Measurements from ENCODE around the gene TMED5.

- TF ChIP-seq, protein P1, sequence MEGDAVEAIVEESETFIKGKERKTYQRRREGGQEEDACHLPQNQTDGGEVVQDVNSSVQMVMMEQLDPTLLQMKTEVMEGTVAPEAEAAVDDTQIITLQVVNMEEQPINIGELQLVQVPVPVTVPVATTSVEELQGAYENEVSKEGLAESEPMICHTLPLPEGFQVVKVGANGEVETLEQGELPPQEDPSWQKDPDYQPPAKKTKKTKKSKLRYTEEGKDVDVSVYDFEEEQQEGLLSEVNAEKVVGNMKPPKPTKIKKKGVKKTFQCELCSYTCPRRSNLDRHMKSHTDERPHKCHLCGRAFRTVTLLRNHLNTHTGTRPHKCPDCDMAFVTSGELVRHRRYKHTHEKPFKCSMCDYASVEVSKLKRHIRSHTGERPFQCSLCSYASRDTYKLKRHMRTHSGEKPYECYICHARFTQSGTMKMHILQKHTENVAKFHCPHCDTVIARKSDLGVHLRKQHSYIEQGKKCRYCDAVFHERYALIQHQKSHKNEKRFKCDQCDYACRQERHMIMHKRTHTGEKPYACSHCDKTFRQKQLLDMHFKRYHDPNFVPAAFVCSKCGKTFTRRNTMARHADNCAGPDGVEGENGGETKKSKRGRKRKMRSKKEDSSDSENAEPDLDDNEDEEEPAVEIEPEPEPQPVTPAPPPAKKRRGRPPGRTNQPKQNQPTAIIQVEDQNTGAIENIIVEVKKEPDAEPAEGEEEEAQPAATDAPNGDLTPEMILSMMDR (IDR thresholded peaks at IDR 0.05; ENCODE audit: insufficient read depth, low read length) = no peak
- TF ChIP-seq POLR2AphosphoS5 (IDR thresholded peaks at IDR 0.05; ENCODE audit: low read depth) = no peak
- TF ChIP-seq REST (IDR thresholded peaks at IDR 0.05; ENCODE audit: insufficient replicate concordance, low read depth) = no peak
- no peak for TF ChIP-seq GABPA (IDR thresholded peaks at IDR 0.05; ENCODE audit: low read depth)
- no peak for TF ChIP-seq SPI1 (IDR thresholded peaks at IDR 0.05; ENCODE audit: borderline replicate concordance, low read depth)
Measured at GRCh38 chr1:93178418-93178817, 1.8 kb downstream of the TMED5 start.
